Measurements from ENCODE around the gene ANKRD12.

Gene ANKRD12

GRCh38 chr18:9296233-9297006 is 159.8 kb downstream of the ANKRD12 start:
- DNase-seq = no peak

- no peak for DNase-seq
These were observed 160.4 kb downstream of the ANKRD12 start for GRCh38 chr18:9297007-9297393.

GRCh38 chr18:9304388-9305070 is 167.9 kb downstream of the ANKRD12 start:
- DNase-seq = no peak

GRCh38 chr18:9319333-9319732 is 182.8 kb downstream of the ANKRD12 start:
- DNase-seq = peak; percentile 38

- peak; percentile 88 for DNase-seq
These were observed 184.5 kb downstream of the ANKRD12 start for GRCh38 chr18:9321017-9321452.

- DNase-seq = no peak
These were observed 185.2 kb downstream of the ANKRD12 start for GRCh38 chr18:9321736-9322135.

GRCh38 chr18:9322744-9323143 is 186.2 kb downstream of the ANKRD12 start:
- peak; percentile 26 for DNase-seq

- peak; percentile 19 for DNase-seq
These were observed 187.3 kb downstream of the ANKRD12 start for GRCh38 chr18:9323750-9324445.

GRCh38 chr18:9325716-9326115 is 189.1 kb downstream of the ANKRD12 start:
- no peak for DNase-seq

GRCh38 chr18:9328776-9329175 is 192.2 kb downstream of the ANKRD12 start:
- no peak for DNase-seq

- DNase-seq = no peak
These were observed 192.9 kb downstream of the ANKRD12 start for GRCh38 chr18:9329471-9329870.

GRCh38 chr18:9330419-9330818 is 193.8 kb downstream of the ANKRD12 start:
- DNase-seq = no peak

- DNase-seq = no peak
These were observed 197.1 kb downstream of the ANKRD12 start for GRCh38 chr18:9333441-9334328.

GRCh38 chr18:9334329-9334972 is 197.9 kb downstream of the ANKRD12 start, which contains the start of gene TWSG1:
TWSG1 (plus strand) TSS chr18:9334773; CDS start chr18:9337230, 2,457 bp downstream.
- peak; percentile 95 for DNase-seq

- peak; percentile 76 for DNase-seq
These were observed 198.6 kb downstream of the ANKRD12 start for GRCh38 chr18:9334973-9335696.

Measured in OCI-M1 (cell line).